Measurements from ENCODE around the gene C4BPB. TPM values are rescaled to one million over a fixed set of nuclear protein-coding genes. Genes with fewer than 3 reads are reported as not detected.

The C4BPB gene
- total and polyA plus RNA-seq, 2 of the 13 experiments (the other 11 are each of a cell fraction or from before 2014, with no cell fraction given): 155 to 266 TPM

DNA sequence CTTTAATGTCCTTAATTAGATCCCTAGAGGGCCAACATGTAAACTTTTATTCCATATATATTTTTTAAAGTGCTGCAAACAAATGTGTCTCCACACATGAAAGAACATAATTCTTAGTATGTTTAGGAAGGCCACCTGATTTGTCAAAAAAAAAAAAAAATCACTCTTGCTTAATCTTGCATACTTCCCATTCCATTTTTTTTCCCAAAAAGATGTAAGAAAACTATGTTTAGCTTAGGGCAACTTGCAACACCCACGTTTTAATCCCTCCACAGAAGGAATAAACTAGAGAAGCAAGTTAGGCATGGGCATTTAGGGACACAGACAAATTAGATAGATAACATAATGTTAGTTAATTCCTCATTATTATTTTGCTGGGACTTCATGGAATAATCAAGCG is 43.2 kb upstream of the C4BPB start:
- DNase-seq (ENCODE audit: low spot score): no peak
- 92% methylated on average over 2 of the region's 2 CpGs for WGBS (ENCODE audit: low lambda C conversion rate)
- Histone ChIP-seq H3K4me2 (ENCODE audit: low read depth, low read length) (peak overlapping the region; percentile 6; the same call in 1 of the 2 replicates), H3K4me3 (replicated peaks in 1 of 3; ENCODE audit: insufficient read depth in 1 of 3, low read depth in 2 of 3, low read length in 3 of 3) (no peak overlapping the region), H2AFZ (ENCODE audit: low read length) (no peak overlapping the region), H3K27ac (ENCODE audit: extremely low read length, insufficient read depth, low read length) (no peak overlapping the region), H3K27me3 (ENCODE audit: control insufficient read depth in 1 of 2, insufficient read depth in 2 of 2, low read length in 2 of 2) (no peaks in the 10 kb centered on the region; a peak in 1 of 5 replicates), H3K79me2 (ENCODE audit: insufficient read depth, low read length) (peaks cover 52% of the 10 kb centered on the region), H3K36me3 (replicated peaks in 1 of 2; ENCODE audit: control insufficient read depth in 1 of 2, insufficient read depth in 2 of 2, low read length in 2 of 2) (peaks cover 0 to 10% of the 10 kb centered on the region in 2 experiments; a peak in 1 of 5 replicates), H3K9me3 (ENCODE audit: low read length) (no peaks in the 10 kb centered on the region), H3K4me1 (ENCODE audit: insufficient read depth, low read length) (peaks cover 72% of the 10 kb centered on the region), H4K20me1 (ENCODE audit: insufficient read depth, low read length) (no peaks in the 10 kb centered on the region; the same call in none of the 2 replicates), H3K9ac (ENCODE audit: insufficient read depth, low read depth, low read length) (no peak overlapping the region)
- no TSS peak for BruUV-seq (replicated peaks)
- TF ChIP-seq, protein P1, sequence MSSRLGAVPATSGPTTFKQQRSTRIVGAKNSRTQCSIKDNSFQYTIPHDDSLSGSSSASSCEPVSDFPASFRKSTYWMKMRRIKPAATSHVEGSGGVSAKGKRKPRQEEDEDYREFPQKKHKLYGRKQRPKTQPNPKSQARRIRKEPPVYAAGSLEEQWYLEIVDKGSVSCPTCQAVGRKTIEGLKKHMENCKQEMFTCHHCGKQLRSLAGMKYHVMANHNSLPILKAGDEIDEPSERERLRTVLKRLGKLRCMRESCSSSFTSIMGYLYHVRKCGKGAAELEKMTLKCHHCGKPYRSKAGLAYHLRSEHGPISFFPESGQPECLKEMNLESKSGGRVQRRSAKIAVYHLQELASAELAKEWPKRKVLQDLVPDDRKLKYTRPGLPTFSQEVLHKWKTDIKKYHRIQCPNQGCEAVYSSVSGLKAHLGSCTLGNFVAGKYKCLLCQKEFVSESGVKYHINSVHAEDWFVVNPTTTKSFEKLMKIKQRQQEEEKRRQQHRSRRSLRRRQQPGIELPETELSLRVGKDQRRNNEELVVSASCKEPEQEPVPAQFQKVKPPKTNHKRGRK (CRISPR knock-in tag; IDR thresholded peaks at IDR 0.05): no peak
- TF ChIP-seq NCOA5 (CRISPR knock-in tag; IDR thresholded peaks at IDR 0.05) (no peak), HOXD1 (CRISPR knock-in tag; IDR thresholded peaks at IDR 0.05) (no peak), HOXA5 (CRISPR knock-in tag; IDR thresholded peaks at IDR 0.05) (no peak)
- TF ChIP-seq, protein P2, sequence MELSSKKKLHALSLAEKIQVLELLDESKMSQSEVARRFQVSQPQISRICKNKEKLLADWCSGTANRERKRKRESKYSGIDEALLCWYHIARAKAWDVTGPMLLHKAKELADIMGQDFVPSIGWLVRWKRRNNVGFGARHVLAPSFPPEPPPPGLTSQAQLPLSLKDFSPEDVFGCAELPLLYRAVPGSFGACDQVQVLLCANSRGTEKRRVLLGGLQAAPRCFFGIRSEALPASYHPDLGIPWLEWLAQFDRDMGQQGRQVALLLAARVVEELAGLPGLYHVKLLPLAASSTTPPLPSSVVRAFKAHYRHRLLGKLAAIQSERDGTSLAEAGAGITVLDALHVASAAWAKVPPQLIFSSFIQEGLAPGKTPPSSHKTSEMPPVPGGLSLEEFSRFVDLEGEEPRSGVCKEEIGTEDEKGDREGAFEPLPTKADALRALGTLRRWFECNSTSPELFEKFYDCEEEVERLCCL (CRISPR knock-in tag; IDR thresholded peaks at IDR 0.05; ENCODE audit: borderline replicate concordance): no peak
- TF ChIP-seq, protein P3, sequence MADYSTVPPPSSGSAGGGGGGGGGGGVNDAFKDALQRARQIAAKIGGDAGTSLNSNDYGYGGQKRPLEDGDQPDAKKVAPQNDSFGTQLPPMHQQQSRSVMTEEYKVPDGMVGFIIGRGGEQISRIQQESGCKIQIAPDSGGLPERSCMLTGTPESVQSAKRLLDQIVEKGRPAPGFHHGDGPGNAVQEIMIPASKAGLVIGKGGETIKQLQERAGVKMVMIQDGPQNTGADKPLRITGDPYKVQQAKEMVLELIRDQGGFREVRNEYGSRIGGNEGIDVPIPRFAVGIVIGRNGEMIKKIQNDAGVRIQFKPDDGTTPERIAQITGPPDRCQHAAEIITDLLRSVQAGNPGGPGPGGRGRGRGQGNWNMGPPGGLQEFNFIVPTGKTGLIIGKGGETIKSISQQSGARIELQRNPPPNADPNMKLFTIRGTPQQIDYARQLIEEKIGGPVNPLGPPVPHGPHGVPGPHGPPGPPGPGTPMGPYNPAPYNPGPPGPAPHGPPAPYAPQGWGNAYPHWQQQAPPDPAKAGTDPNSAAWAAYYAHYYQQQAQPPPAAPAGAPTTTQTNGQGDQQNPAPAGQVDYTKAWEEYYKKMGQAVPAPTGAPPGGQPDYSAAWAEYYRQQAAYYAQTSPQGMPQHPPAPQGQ (CRISPR knock-in tag; IDR thresholded peaks at IDR 0.05; ENCODE audit: borderline replicate concordance): no peak
- TF ChIP-seq, protein P4, sequence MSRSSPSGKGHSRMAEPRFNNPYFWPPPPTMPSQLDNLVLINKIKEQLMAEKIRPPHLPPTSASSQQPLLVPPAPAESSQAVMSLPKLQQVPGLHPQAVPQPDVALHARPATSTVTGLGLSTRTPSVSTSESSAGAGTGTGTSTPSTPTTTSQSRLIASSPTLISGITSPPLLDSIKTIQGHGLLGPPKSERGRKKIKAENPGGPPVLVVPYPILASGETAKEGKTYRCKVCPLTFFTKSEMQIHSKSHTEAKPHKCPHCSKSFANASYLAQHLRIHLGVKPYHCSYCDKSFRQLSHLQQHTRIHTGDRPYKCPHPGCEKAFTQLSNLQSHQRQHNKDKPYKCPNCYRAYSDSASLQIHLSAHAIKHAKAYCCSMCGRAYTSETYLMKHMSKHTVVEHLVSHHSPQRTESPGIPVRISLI (CRISPR knock-in tag; IDR thresholded peaks at IDR 0.05; ENCODE audit: borderline replicate concordance): 0 out of 2 replicates have a peak, but pooled peaks have one; percentile 20
- POLR2A ChIA-PET: no interaction called here
- CTCF ChIA-PET (ENCODE audit: low intra/inter-chr PET ratio, low total read pairs): no interaction called here
- no peak for ATAC-seq
- intact Hi-C loops (cut with micrococcal nuclease; ENCODE audit: unreplicated experiment): no loop called here
- in situ Hi-C loops (cut with HindIII; ENCODE audit: extremely low pct_ligation_motif_present, low pct_unique_long_range_greater_than_20kb): no loop called here
- no peak for FAIRE-seq
